Esophagus mucosa (tissue), 1 donor: Measurements from ENCODE around the gene RSBN1L. TPM values are rescaled to one million over a fixed set of nuclear protein-coding genes. Genes with fewer than 3 reads are reported as not detected.
"Not testable (repeated sequence)": the region's sequence is repeated elsewhere in the genome, so short reads cannot be mapped to it uniquely, and the experiment has no call there.

Experiments
- ATAC-seq: fragments of 200-7000 bp; cut with Tn5 transposase; one replicate; pipeline ENCODE4 v1.9.1; 2020
- total RNA-seq: library from RNA; stranded (reverse); gene quantifications from one replicate; pipeline ENCODE4 v1.2.4, GENCODE V29; 2023
- donor health status: DM: yes; HTN: yes; CAD: no.

The RSBN1L gene
- 9.9 TPM for total RNA-seq

GRCh38 chr7:77696057-77696642, at the start of gene RSBN1L:
TSS of gene RSBN1L (plus strand) at chr7:77696459. CDS start at chr7:77696470, 11 bp downstream.
- peak; percentile 99 for ATAC-seq

GRCh38 chr7:77648742-77649338, 47.4 kb upstream of the RSBN1L start:
- ATAC-seq: no peak

GRCh38 chr7:77649716-77650349, 46.4 kb upstream of the RSBN1L start:
- ATAC-seq: no peak

- no peak for ATAC-seq
These were observed 44.6 kb upstream of the RSBN1L start for GRCh38 chr7:77651575-77652162.

- not testable (repeated sequence) for ATAC-seq
These were observed 43.4 kb upstream of the RSBN1L start for GRCh38 chr7:77652826-77653225.

GRCh38 chr7:77653572-77653971, 42.7 kb upstream of the RSBN1L start:
- no peak for ATAC-seq

GRCh38 chr7:77655356-77655755, 40.9 kb upstream of the RSBN1L start:
- no peak for ATAC-seq

- no peak for ATAC-seq
These were observed 40.3 kb upstream of the RSBN1L start for GRCh38 chr7:77655836-77656455.

GRCh38 chr7:77657427-77658224, 38.6 kb upstream of the RSBN1L start:
- peak; percentile 60 for ATAC-seq

- no peak for ATAC-seq
These were observed 37.3 kb upstream of the RSBN1L start for GRCh38 chr7:77658928-77659327.

- no peak for ATAC-seq
These were observed 34.4 kb upstream of the RSBN1L start for GRCh38 chr7:77661816-77662215.

GRCh38 chr7:77662869-77663268, 33.4 kb upstream of the RSBN1L start:
- no peak for ATAC-seq

GRCh38 chr7:77664715-77665114, 31.5 kb upstream of the RSBN1L start:
- ATAC-seq: no peak

GRCh38 chr7:77665161-77665560, 31.1 kb upstream of the RSBN1L start:
- peak; percentile 54 for ATAC-seq

- ATAC-seq: no peak
These were observed 28.7 kb upstream of the RSBN1L start for GRCh38 chr7:77667459-77668086.

GRCh38 chr7:77674878-77675277, 21.4 kb upstream of the RSBN1L start:
- ATAC-seq: peak; percentile 93

GRCh38 chr7:77679608-77680007, 16.7 kb upstream of the RSBN1L start:
- peak; percentile 59 for ATAC-seq

GRCh38 chr7:77680266-77680665, 16.0 kb upstream of the RSBN1L start:
- no peak for ATAC-seq

- peak; percentile 82 for ATAC-seq
These were observed 12.2 kb upstream of the RSBN1L start for GRCh38 chr7:77684030-77684429.

GRCh38 chr7:77685233-77685632, 11.0 kb upstream of the RSBN1L start:
- ATAC-seq: peak; percentile 88

GRCh38 chr7:77687100-77687746, 9.0 kb upstream of the RSBN1L start:
- ATAC-seq: no peak
